Stomach (tissue), 4 donors: ENCODE measurements around the gene MED25.

Source experiments
- CTCF ChIP-seq, 7 experiments: fragments of 450-650 bp in 4 of 7; fragments of 200-600 bp in 3 of 7; sonication (generic) in 3 of 7; IDR thresholded peaks; one replicate each; pipeline ENCODE4 v1.5.1; 2016 to 2019; ENCODE audit warnings: antibody characterized with exemption in 7 of 7, control low read depth in 2 of 7, mild to moderate bottlenecking in 1 of 7
- POLR2A ChIP-seq, 4 donors: fragments of 450-650 bp; IDR thresholded peaks; one replicate each; pipeline ENCODE4 v1.6.1; 2016; ENCODE audit warnings: antibody characterized with exemption in 4 of 4, control low read depth in 2 of 4, mild to moderate bottlenecking in 1 of 4, moderate library complexity in 1 of 4

GRCh38 chr19:49809160-49809940 is 8.7 kb upstream of the MED25 start:
- TF ChIP-seq POLR2A (IDR thresholded peaks at IDR 0.05) (no peak), CTCF (IDR thresholded peaks at IDR 0.05) (no peak)
